ENCODE results near the gene VEGFC. TPM values are rescaled to one million over a fixed set of nuclear protein-coding genes. Genes with fewer than 3 reads are reported as not detected.

VEGFC gene
- total RNA-seq, 2 donors from 2014 or later = 1.1 to 3.5 TPM

DNA sequence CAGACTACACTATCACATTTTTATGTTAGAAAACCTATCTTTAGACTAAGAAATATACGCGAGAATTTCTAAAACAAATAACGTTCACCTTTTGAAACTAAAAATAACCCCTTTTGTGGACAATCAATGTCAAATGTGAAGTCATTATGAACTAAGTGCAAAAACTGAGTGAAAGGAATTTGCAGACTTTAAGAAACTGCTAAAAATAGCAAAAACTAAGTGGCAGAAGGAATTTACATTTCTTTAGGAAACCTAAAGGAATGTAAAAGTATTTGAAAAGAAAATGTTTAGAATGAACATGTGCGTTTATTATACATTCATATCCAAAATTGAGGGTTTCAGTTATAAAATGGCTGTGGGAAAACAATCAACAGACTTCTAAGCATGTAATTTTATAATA, 58.3 kb downstream of the VEGFC start:
- Histone ChIP-seq H3K9me3 (no peaks in the 10 kb centered on the region), H3K4me3 (no peak overlapping the region), H3K4me1 (no peaks in the 10 kb centered on the region), H3K27me3 (no peaks in the 10 kb centered on the region), H3K9ac (ENCODE audit: low read depth in 2 of 2, low read length in 2 of 2) (no peak overlapping the region), H3K27ac (no peak overlapping the region), H3K36me3 (no peaks in the 10 kb centered on the region)
- no peak for TF ChIP-seq CTCF (IDR thresholded peaks at IDR 0.05)
- intact Hi-C loops (cut with DNase I) = no loop called here
- DNase-seq = no peak

DNA sequence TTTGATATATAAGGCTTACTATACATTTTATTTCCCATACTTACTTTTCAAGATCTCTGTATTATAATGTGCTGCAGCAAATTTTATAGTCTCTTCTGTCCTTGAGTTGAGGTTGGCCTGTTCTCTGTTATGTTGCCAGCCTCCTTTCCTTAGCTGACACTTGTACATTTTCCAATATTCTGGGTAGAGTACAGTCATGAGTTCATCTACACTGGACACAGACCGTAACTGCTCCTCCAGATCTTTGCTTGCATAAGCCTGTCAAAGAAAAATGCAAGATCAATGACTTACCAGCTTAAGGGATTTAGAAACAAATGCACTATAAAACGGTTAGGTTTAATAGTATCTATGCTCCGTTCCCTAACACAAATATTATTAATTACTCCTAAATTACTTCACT, 63.2 kb downstream of the VEGFC start:
- Histone ChIP-seq H3K4me1 (no peaks in the 10 kb centered on the region), H3K9ac (ENCODE audit: low read depth in 2 of 2, low read length in 2 of 2) (no peak overlapping the region), H3K27me3 (no peaks in the 10 kb centered on the region), H3K9me3 (no peaks in the 10 kb centered on the region), H3K4me3 (no peak overlapping the region), H3K27ac (no peak overlapping the region), H3K36me3 (no peaks in the 10 kb centered on the region)
- intact Hi-C loops (cut with DNase I) = no loop called here
- no peak for DNase-seq
- no peak for TF ChIP-seq CTCF (IDR thresholded peaks at IDR 0.05)

- Histone ChIP-seq H3K4me1 (no peaks in the 10 kb centered on the region), H3K27me3 (no peaks in the 10 kb centered on the region), H3K4me3 (no peak overlapping the region), H3K27ac (no peak overlapping the region), H3K9me3 (no peaks in the 10 kb centered on the region), H3K36me3 (no peaks in the 10 kb centered on the region), H3K9ac (ENCODE audit: low read depth in 2 of 2, low read length in 2 of 2) (no peak overlapping the region)
- no peak for TF ChIP-seq CTCF (IDR thresholded peaks at IDR 0.05)
- no peak for DNase-seq
- intact Hi-C loops (cut with DNase I) = no loop called here
These were observed 65.9 kb downstream of the VEGFC start for GRCh38 chr4:176726803-176727202.

- Histone ChIP-seq H3K4me3 (no peak overlapping the region), H3K27ac (no peak overlapping the region), H3K9ac (ENCODE audit: low read depth in 2 of 2, low read length in 2 of 2) (no peak overlapping the region)
These were observed 71.3 kb downstream of the VEGFC start for GRCh38 chr4:176721459-176721858.

DNA sequence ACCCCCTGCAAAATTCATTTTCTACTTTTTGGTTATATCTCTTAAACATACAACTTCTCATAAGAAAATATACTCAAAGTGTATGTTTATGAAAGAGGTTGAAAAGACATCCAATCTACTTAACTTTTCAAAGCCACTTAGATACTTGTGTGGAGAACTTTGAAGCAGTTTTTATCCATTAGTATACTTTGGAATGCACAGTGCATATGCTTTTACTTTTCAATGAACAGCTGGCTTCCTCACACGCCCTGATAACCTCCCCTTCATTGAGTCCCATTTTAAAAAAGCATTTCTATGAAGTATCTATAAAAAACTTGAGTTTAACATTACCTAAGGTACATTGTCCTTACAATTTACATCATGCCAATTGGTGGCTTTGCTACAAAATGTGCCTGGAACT, 73.8 kb downstream of the VEGFC start:
- no peak for TF ChIP-seq CTCF (IDR thresholded peaks at IDR 0.05)
- H3K4me3 ChIP-seq = no peak overlapping the region
- no peaks in the 10 kb centered on the region for H3K4me1 ChIP-seq
- no peaks in the 10 kb centered on the region for H3K36me3 ChIP-seq
- H3K9me3 ChIP-seq = no peaks in the 10 kb centered on the region
- DNase-seq = no peak
- intact Hi-C loops (cut with DNase I) = no loop called here
- no peak overlapping the region for H3K27ac ChIP-seq
- H3K9ac ChIP-seq (ENCODE audit: low read depth in 2 of 2, low read length in 2 of 2) = no peak overlapping the region
- no peaks in the 10 kb centered on the region for H3K27me3 ChIP-seq

More at GRCh38 chr4:176721459-176721858, 71.3 kb downstream of the VEGFC start:
- Histone ChIP-seq H3K4me1 (no peaks in the 10 kb centered on the region), H3K36me3 (no peaks in the 10 kb centered on the region), H3K27me3 (no peaks in the 10 kb centered on the region), H3K9me3 (no peaks in the 10 kb centered on the region)
- intact Hi-C loops (cut with DNase I) = no loop called here
- DNase-seq = no peak
- TF ChIP-seq CTCF (IDR thresholded peaks at IDR 0.05) = no peak

DNA sequence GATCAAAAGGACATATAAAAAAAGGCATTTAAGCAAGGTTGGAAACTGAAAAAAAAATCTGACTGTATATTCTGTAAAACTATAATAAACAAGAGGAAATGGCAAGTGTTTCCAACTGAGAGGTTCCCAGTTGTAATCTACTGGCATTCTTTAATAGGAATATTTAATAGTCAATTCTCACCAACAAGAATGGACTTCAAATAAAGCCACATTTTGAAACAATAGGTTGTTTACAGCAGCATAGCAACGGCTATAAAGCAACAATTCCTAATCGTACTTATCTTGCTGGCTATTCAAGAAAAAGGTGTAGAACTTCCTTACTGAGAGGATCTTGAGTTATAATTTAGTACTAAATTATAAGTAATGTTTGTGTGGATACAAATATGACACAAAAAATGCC, 75.5 kb downstream of the VEGFC start:
- no peak overlapping the region for H3K27ac ChIP-seq
- no peaks in the 10 kb centered on the region for H3K4me1 ChIP-seq
- H3K27me3 ChIP-seq = no peaks in the 10 kb centered on the region
- no peak for TF ChIP-seq CTCF (IDR thresholded peaks at IDR 0.05)
- H3K36me3 ChIP-seq = no peaks in the 10 kb centered on the region
- H3K9me3 ChIP-seq = no peaks in the 10 kb centered on the region
- H3K9ac ChIP-seq (ENCODE audit: low read depth in 2 of 2, low read length in 2 of 2) = no peak overlapping the region
- no peak overlapping the region for H3K4me3 ChIP-seq
- DNase-seq = no peak
- intact Hi-C loops (cut with DNase I) = no loop called here
